CD8-positive, alpha-beta memory T cell (primary cell): ENCODE results near the gene GRK1. TPM values are rescaled to one million over a fixed set of nuclear protein-coding genes. Genes with fewer than 3 reads are reported as not detected.
"Not testable (repeated sequence)": the region's sequence is repeated elsewhere in the genome, so short reads cannot be mapped to it uniquely, and the experiment has no call there.

Experiments used
- CTCF ChIA-PET: fragments of 350-600 bp; sonication (Branson Sonifier 250); formaldehyde crosslinking; loops from one replicate; lab custom pipeline; 2021; ENCODE audit warnings: antibody characterized with exemption; lab: Charles Lee
- POLR2A ChIA-PET: fragments of 350-600 bp; sonication (Branson Sonifier 250); formaldehyde crosslinking; loops from one replicate; lab custom pipeline; 2021; ENCODE audit warnings: antibody characterized with exemption; lab: Charles Lee
- DNase-seq, 5 donors: peaks; one replicate each; pipeline versions ENCODE4 v3.0.0 to v3.0.0-alpha.2; 2020 to 2022; ENCODE audit warnings: mixed read lengths in 1 of 5
- H3K27ac ChIP-seq: one replicate; pipeline ENCODE4 v1.7.0; 2013; ENCODE audit warnings: low read depth, mild to moderate bottlenecking, low read length, moderate library complexity
- H3K27me3 ChIP-seq: 2 replicates; pipeline ENCODE4 v1.7.0; 2013; ENCODE audit warnings: low read length, mild to moderate bottlenecking; ENCODE audit not compliant: insufficient read depth, poor library complexity, severe bottlenecking
- H3K36me3 ChIP-seq: 2 replicates; pipeline ENCODE4 v1.7.0; 2013; ENCODE audit warnings: mild to moderate bottlenecking, low read length, moderate library complexity; ENCODE audit not compliant: insufficient read depth
- H3K4me1 ChIP-seq: 2 replicates; pipeline ENCODE4 v1.7.0; 2013; ENCODE audit warnings: mild to moderate bottlenecking, low read length, moderate library complexity; ENCODE audit not compliant: insufficient read depth
- H3K4me3 ChIP-seq: 2 replicates; pipeline ENCODE4 v1.7.0; 2013; ENCODE audit warnings: mild to moderate bottlenecking, low read length
- H3K9me3 ChIP-seq: 2 replicates; pipeline ENCODE4 v1.7.0; 2013; ENCODE audit warnings: mild to moderate bottlenecking, low read length
- H3K27ac Mint-ChIP-seq, 8 donors: one replicate each; pipeline ENCODE4 v1.8.0; 2020 to 2021; ENCODE audit warnings: mixed read lengths in 8 of 8, mild to moderate bottlenecking in 6 of 8, inconsistent platforms in 3 of 8, moderate library complexity in 3 of 8
- H3K27me3 Mint-ChIP-seq, 2 donors: one replicate each; pipeline ENCODE4 v1.8.0; 2020 to 2021; ENCODE audit warnings: mixed read lengths in 2 of 2, mild to moderate bottlenecking in 1 of 2, moderate library complexity in 1 of 2
- H3K36me3 Mint-ChIP-seq, 3 donors: one replicate each; pipeline ENCODE4 v1.8.0; 2020 to 2021; ENCODE audit warnings: mixed read lengths in 3 of 3, inconsistent platforms in 1 of 3, mild to moderate bottlenecking in 1 of 3
- H3K4me1 Mint-ChIP-seq, 3 donors: one replicate each; pipeline ENCODE4 v1.8.0; 2020 to 2021; ENCODE audit warnings: mixed read lengths in 3 of 3, inconsistent platforms in 1 of 3, mild to moderate bottlenecking in 1 of 3
- H3K4me3 Mint-ChIP-seq, 7 donors: one replicate each; pipeline ENCODE4 v1.8.0; 2020 to 2021; ENCODE audit warnings: mixed read lengths in 7 of 7, mild to moderate bottlenecking in 6 of 7, moderate library complexity in 4 of 7, inconsistent platforms in 2 of 7
- H3K9me3 Mint-ChIP-seq, 5 donors: one replicate each; pipeline ENCODE4 v1.8.0; 2020 to 2022; ENCODE audit warnings: mixed read lengths in 5 of 5, mild to moderate bottlenecking in 3 of 5, moderate library complexity in 2 of 5, inconsistent platforms in 1 of 5
- polyA plus RNA-seq: library from polyadenylated mRNA; unstranded; fragments of 300-500 nt; fragmentation: Illumina TruSeq; gene quantifications from one replicate; pipeline ENCODE4 v1.2.3, GENCODE V29; 2021
- total RNA-seq, 2 experiments: library from RNA; stranded (reverse); gene quantifications; one replicate each; pipeline ENCODE4 v1.2.3, GENCODE V29; 2021

The GRK1 gene
- total and polyA plus RNA-seq, 3 experiments from 2014 or later, result not detected

GRCh38 chr13:113722921-113723320 lies 55.9 kb downstream of the GRK1 start:
- Mint-ChIP-seq H3K27ac (peak overlapping the region in 2 of 8 donors; percentile 32 to 88), H3K36me3 (no peaks in the 10 kb centered on the region), H3K4me3 (peak overlapping the region in 4 of 7 donors; percentile 21 to 72 (median 38)), H3K9me3 (peaks cover 0 to 5% (median 0%) of the 10 kb centered on the region in 5 donors), H3K4me1 (peaks cover 0 to 13% (median 4%) of the 10 kb centered on the region in 3 donors), H3K27me3 (peaks cover 0 to 3% of the 10 kb centered on the region in 2 donors)
- ChIA-PET CTCF (no interaction called here), POLR2A (no interaction called here)
- Histone ChIP-seq H3K27ac (no peak overlapping the region), H3K4me1 (peaks cover 16% of the 10 kb centered on the region), H3K4me3 (no peak overlapping the region), H3K27me3 (no peaks in the 10 kb centered on the region), H3K9me3 (no peaks in the 10 kb centered on the region), H3K36me3 (no peaks in the 10 kb centered on the region)
- peak in 1 of 5 donors; percentile 42 for DNase-seq

- no peak for DNase-seq
- Histone ChIP-seq H3K27ac (no peak overlapping the region), H3K4me3 (no peak overlapping the region), H3K4me1 (peaks cover 16% of the 10 kb centered on the region), H3K27me3 (no peaks in the 10 kb centered on the region), H3K9me3 (no peaks in the 10 kb centered on the region), H3K36me3 (no peaks in the 10 kb centered on the region)
- ChIA-PET CTCF (no interaction called here), POLR2A (no interaction called here)
- peaks cover 0 to 3% of the 10 kb centered on the region in 2 donors for H3K27me3 Mint-ChIP-seq
- peaks cover 0 to 13% (median 4%) of the 10 kb centered on the region in 3 donors for H3K4me1 Mint-ChIP-seq
- peak overlapping the region; percentile 21 to 72 (median 48) for H3K4me3 Mint-ChIP-seq
- peak overlapping the region in 4 of 8 donors; percentile 17 to 88 (median 54) for H3K27ac Mint-ChIP-seq
- peaks cover 0 to 5% (median 0%) of the 10 kb centered on the region in 5 donors for H3K9me3 Mint-ChIP-seq
- no peaks in the 10 kb centered on the region for H3K36me3 Mint-ChIP-seq
These were observed 56.5 kb downstream of the GRK1 start for GRCh38 chr13:113723410-113724015.

- Mint-ChIP-seq H3K4me3 (peak overlapping the region; percentile 59 to 84 (median 81)), H3K4me1 (peaks cover 0 to 13% (median 5%) of the 10 kb centered on the region in 3 donors), H3K36me3 (no peaks in the 10 kb centered on the region), H3K27ac (peak overlapping the region in 7 of 8 donors; percentile 36 to 89 (median 82)), H3K9me3 (peaks cover 0 to 5% (median 0%) of the 10 kb centered on the region in 5 donors), H3K27me3 (peaks cover 0 to 5% of the 10 kb centered on the region in 2 donors)
- H3K4me1 ChIP-seq, result peaks cover 16% of the 10 kb centered on the region
- H3K4me3 ChIP-seq, result peak overlapping the region; percentile 49
- peak in 1 of 5 donors; percentile 44 for DNase-seq
- no peaks in the 10 kb centered on the region for H3K36me3 ChIP-seq
- no peaks in the 10 kb centered on the region for H3K9me3 ChIP-seq
- ChIA-PET POLR2A (no interaction called here), CTCF (interaction anchor here (0.8 to 1.1 kb wide), 3 partner anchors 17 to 387 kb away, joined by 3 read pairs; no protein-coding TSS in a partner anchor)
- H3K27me3 ChIP-seq, result no peaks in the 10 kb centered on the region
- peak overlapping the region; percentile 45 for H3K27ac ChIP-seq
These were observed 57.2 kb downstream of the GRK1 start for GRCh38 chr13:113724016-113724758.

- Mint-ChIP-seq H3K36me3 (no peaks in the 10 kb centered on the region), H3K9me3 (peaks cover 0 to 5% (median 0%) of the 10 kb centered on the region in 5 donors), H3K27ac (peak overlapping the region in 7 of 8 donors; percentile 74 to 89 (median 82)), H3K27me3 (peaks cover 0 to 8% of the 10 kb centered on the region in 2 donors), H3K4me3 (peak overlapping the region; percentile 75 to 90 (median 83)), H3K4me1 (peaks cover 0 to 13% (median 5%) of the 10 kb centered on the region in 3 donors)
- Histone ChIP-seq H3K27me3 (no peaks in the 10 kb centered on the region), H3K27ac (peak overlapping the region; percentile 45), H3K4me1 (peaks cover 16% of the 10 kb centered on the region), H3K4me3 (peak overlapping the region; percentile 49), H3K36me3 (no peaks in the 10 kb centered on the region), H3K9me3 (no peaks in the 10 kb centered on the region)
- ChIA-PET CTCF (interaction anchor here (0.8 to 1.1 kb wide), 3 partner anchors 16 to 386 kb away, joined by 3 read pairs; no protein-coding TSS in a partner anchor), POLR2A (no interaction called here)
- peak; percentile 79 to 95 (median 89) for DNase-seq
These were observed 57.8 kb downstream of the GRK1 start for GRCh38 chr13:113724780-113725315.

- H3K27me3 ChIP-seq, H3K36me3 ChIP-seq, H3K27ac ChIP-seq, H3K4me3 ChIP-seq, CTCF ChIA-PET, H3K27me3 Mint-ChIP-seq, POLR2A ChIA-PET, H3K9me3 Mint-ChIP-seq, H3K36me3 Mint-ChIP-seq, H3K9me3 ChIP-seq: not testable (repeated sequence)
- DNase-seq, result peak; percentile 42 to 83 (median 58)
- Mint-ChIP-seq H3K27ac (peak overlapping the region in 5 of 8 donors; percentile 74 to 89 (median 80)), H3K4me3 (peak overlapping the region in 6 of 7 donors; percentile 75 to 84 (median 82)), H3K4me1 (peaks cover 0 to 13% (median 5%) of the 10 kb centered on the region in 3 donors)
- H3K4me1 ChIP-seq, result peaks cover 16% of the 10 kb centered on the region
These were observed 58.5 kb downstream of the GRK1 start for GRCh38 chr13:113725329-113726105.

GRCh38 chr13:113726106-113726821 lies 59.2 kb downstream of the GRK1 start:
- H3K27me3 Mint-ChIP-seq, H3K36me3 ChIP-seq, H3K27me3 ChIP-seq, H3K36me3 Mint-ChIP-seq, H3K9me3 Mint-ChIP-seq, POLR2A ChIA-PET, CTCF ChIA-PET, H3K9me3 ChIP-seq: not testable (repeated sequence)
- Histone ChIP-seq H3K4me1 (peaks cover 16% of the 10 kb centered on the region), H3K4me3 (peak overlapping the region; percentile 63), H3K27ac (peak overlapping the region; percentile 58)
- Mint-ChIP-seq H3K27ac (peak overlapping the region in 4 of 8 donors; percentile 12 to 79 (median 57)), H3K4me1 (peaks cover 0 to 13% (median 5%) of the 10 kb centered on the region in 3 donors), H3K4me3 (peak overlapping the region; percentile 43 to 70 (median 52))
- peak in 4 of 5 donors; percentile 12 to 57 (median 49) for DNase-seq

GRCh38 chr13:113726961-113727411 lies 60.0 kb downstream of the GRK1 start:
- H3K27me3 ChIP-seq, result no peaks in the 10 kb centered on the region
- H3K27ac ChIP-seq, result peak overlapping the region; percentile 58
- Mint-ChIP-seq H3K4me1 (peaks cover 0 to 13% (median 5%) of the 10 kb centered on the region in 3 donors), H3K27me3 (peaks cover 0 to 8% of the 10 kb centered on the region in 2 donors), H3K36me3 (no peaks in the 10 kb centered on the region), H3K27ac (peak overlapping the region in 4 of 8 donors; percentile 43 to 79 (median 54)), H3K9me3 (peaks cover 0 to 5% (median 0%) of the 10 kb centered on the region in 5 donors), H3K4me3 (peak overlapping the region in 5 of 7 donors; percentile 50 to 82 (median 70))
- peak in 1 of 5 donors; percentile 50 for DNase-seq
- ChIA-PET POLR2A (no interaction called here), CTCF (no interaction called here)
- H3K36me3 ChIP-seq, result no peaks in the 10 kb centered on the region
- H3K4me3 ChIP-seq, result peak overlapping the region; percentile 63
- peaks cover 16% of the 10 kb centered on the region for H3K4me1 ChIP-seq
- H3K9me3 ChIP-seq, result no peaks in the 10 kb centered on the region
